GM12878 (cell line): Measurements from ENCODE around the gene NOTCH1. TPM values are rescaled to one million over a fixed set of nuclear protein-coding genes. Genes with fewer than 3 reads are reported as not detected.

Experiments used
- ATAC-seq: fragments of 200-7000 bp; cut with Tn5 transposase; 3 replicates; pipeline ENCODE4 v1.9.1; 2020; ENCODE audit warnings: mild to moderate bottlenecking, moderate library complexity
- BruUV-seq: library from RNA; stranded (reverse); fragments of 400-500 nt; replicated peaks from 2 replicates; lab custom pipeline; 2021; lab: Mats Ljungman, UMichigan
- CTCF ChIA-PET: fragments of 300-600 bp; sonication (Branson Sonifier 250); formaldehyde crosslinking; extraction: SDS; loops from one replicate; lab custom pipeline; 2021; ENCODE audit warnings: inconsistent platforms; lab: Yijun Ruan, JAX
- POLR2A ChIA-PET: fragments of 350-600 bp; formaldehyde crosslinking; extraction: SDS; loops from one replicate; lab custom pipeline; 2021; ENCODE audit warnings: inconsistent platforms; lab: Charles Lee
- RAD21 ChIA-PET: fragments of 300-600 bp; sonication (Branson Sonifier 250); formaldehyde crosslinking; loops from one replicate; lab custom pipeline; 2023; ENCODE audit warnings: antibody characterized with exemption; ENCODE audit not compliant: unreplicated experiment; lab: Charles Lee
- SMC1A ChIA-PET: fragments of 300-600 bp; sonication (Branson Sonifier 250); formaldehyde crosslinking; loops from one replicate; lab custom pipeline; 2023; ENCODE audit not compliant: unreplicated experiment, uncharacterized antibody; lab: Charles Lee
- DNase-seq: peaks from one replicate; pipeline ENCODE4 v3.0.0-alpha.2; 2011; ENCODE audit warnings: low read depth, low spot score
- FAIRE-seq: peaks from 3 replicates; lab custom pipeline; 2011; peaks lifted over from hg19 to GRCh38; lab: Jason Lieb, UNC
- H2AFZ ChIP-seq: 2 replicates; pipeline ENCODE4 v1.6.0; 2011; ENCODE audit warnings: low read depth, low read length, control low read depth; ENCODE audit not compliant: control insufficient read depth
- H3K27ac ChIP-seq: 2 replicates; pipeline ENCODE4 v1.5.1; 2011; ENCODE audit warnings: control low read depth; ENCODE audit not compliant: control insufficient read depth, insufficient read depth
- H3K27me3 ChIP-seq, 2 experiments: replicated peaks in 1 of 2; 2 replicates each; pipeline versions ENCODE4 v1.6.0 to v1.6.1; 2011; ENCODE audit warnings: low read length in 1 of 2; ENCODE audit not compliant: control insufficient read depth in 2 of 2, insufficient read depth in 2 of 2
- H3K36me3 ChIP-seq, 2 experiments: 2 replicates each; pipeline ENCODE4 v1.5.1; 2011; ENCODE audit warnings: low read length in 1 of 2; ENCODE audit not compliant: control insufficient read depth in 2 of 2, insufficient read depth in 2 of 2
- H3K4me1 ChIP-seq: 2 replicates; pipeline ENCODE4 v1.6.1; 2011; ENCODE audit warnings: mild to moderate bottlenecking, low read length, moderate library complexity, mixed read lengths; ENCODE audit not compliant: control insufficient read depth, insufficient read depth
- H3K4me2 ChIP-seq: 2 replicates; pipeline ENCODE4 v1.6.0; 2011; ENCODE audit warnings: control low read depth; ENCODE audit not compliant: control insufficient read depth, insufficient read depth
- H3K4me3 ChIP-seq: fragments of 200-600 bp; sonication (generic); 2 replicates; pipeline ENCODE4 v1.5.1; 2016
- H3K79me2 ChIP-seq: 2 replicates; pipeline ENCODE4 v1.6.0; 2011; ENCODE audit warnings: low read length; ENCODE audit not compliant: control insufficient read depth, insufficient read depth
- H3K9ac ChIP-seq: 2 replicates; pipeline ENCODE4 v1.8.0; 2011; ENCODE audit warnings: low read length, control low read depth, mixed read lengths; ENCODE audit not compliant: control insufficient read depth, insufficient read depth
- H3K9me3 ChIP-seq: replicated peaks from 3 replicates; pipeline ENCODE4 v1.5.1; 2011; ENCODE audit warnings: mild to moderate bottlenecking, low read length; ENCODE audit not compliant: control insufficient read depth, insufficient read depth
- H4K20me1 ChIP-seq: 2 replicates; pipeline ENCODE4 v1.6.0; 2011; ENCODE audit not compliant: control insufficient read depth, insufficient read depth
- BACH1 ChIP-seq: fragments of 450-650 bp; IDR thresholded peaks from 2 replicates; pipeline ENCODE4 v1.6.1; 2017; ENCODE audit warnings: mild to moderate bottlenecking, borderline replicate concordance
- BHLHE40 ChIP-seq, 2 experiments: fragments of 450-650 bp in 1 of 2; IDR thresholded peaks; 2 replicates each; pipeline ENCODE4 v1.6.1; 2011 to 2017; ENCODE audit warnings: low read depth in 2 of 2, borderline replicate concordance in 1 of 2, improper control_type of control experiment in 1 of 2, low read length in 1 of 2, mild to moderate bottlenecking in 1 of 2
- CBX3 ChIP-seq: fragments of 200-600 bp; sonication (generic); IDR thresholded peaks from 2 replicates; pipeline ENCODE4 v1.6.1; 2016; ENCODE audit warnings: low read depth, borderline replicate concordance
- ESRRA ChIP-seq: IDR thresholded peaks from 2 replicates; pipeline ENCODE4 v1.6.1; 2012; ENCODE audit warnings: mild to moderate bottlenecking, low read length, improper control_type of control experiment
- FOS ChIP-seq: IDR thresholded peaks from 3 replicates; pipeline ENCODE4 v1.6.1; 2011; ENCODE audit warnings: borderline replicate concordance; ENCODE audit not compliant: insufficient read length; ENCODE audit errors: extremely low read depth
- FOXM1 ChIP-seq: IDR thresholded peaks from 2 replicates; pipeline ENCODE4 v1.6.1; 2012; ENCODE audit warnings: low read depth, mild to moderate bottlenecking, inconsistent platforms, low read length, moderate library complexity
- HCFC1 ChIP-seq: fragments of 150-350 bp; IDR thresholded peaks from 2 replicates; pipeline ENCODE4 v1.6.1; 2014; ENCODE audit warnings: low read length
- HDAC2 ChIP-seq: fragments of 200-600 bp; sonication (generic); IDR thresholded peaks from 2 replicates; pipeline ENCODE4 v1.6.1; 2017
- HDAC6 ChIP-seq: fragments of 200-600 bp; sonication (generic); IDR thresholded peaks from one replicate; pipeline ENCODE4 v1.8.0; 2017; ENCODE audit warnings: antibody characterized with exemption; ENCODE audit not compliant: unreplicated experiment
- IKZF2 ChIP-seq, 2 experiments: fragments of 450-650 bp; IDR thresholded peaks; 2 replicates each; pipeline ENCODE4 v1.6.1; 2017; ENCODE audit warnings: mild to moderate bottlenecking in 2 of 2, moderate library complexity in 2 of 2
- KDM1A ChIP-seq: fragments of 200-600 bp; sonication (generic); IDR thresholded peaks from 2 replicates; pipeline ENCODE4 v1.6.1; 2016; ENCODE audit warnings: borderline replicate concordance
- MXI1 ChIP-seq: fragments of 150-350 bp; IDR thresholded peaks from 2 replicates; pipeline ENCODE4 v1.6.1; 2011; ENCODE audit warnings: low read depth, mild to moderate bottlenecking, inconsistent platforms, low read length, improper control_type of control experiment
- RAD21 ChIP-seq: IDR thresholded peaks from 2 replicates; pipeline ENCODE4 v1.6.1; 2011; ENCODE audit warnings: mild to moderate bottlenecking, low read depth, low read length, moderate library complexity; ENCODE audit not compliant: insufficient read depth
- SMAD1 ChIP-seq: fragments of 450-650 bp; IDR thresholded peaks from 2 replicates; pipeline ENCODE4 v1.6.1; 2018; ENCODE audit warnings: mild to moderate bottlenecking, low read depth; ENCODE audit not compliant: partially characterized antibody
- TCF3 ChIP-seq: IDR thresholded peaks from 2 replicates; pipeline ENCODE4 v1.6.1; 2012; ENCODE audit warnings: low read depth, mild to moderate bottlenecking, low read length, borderline replicate concordance; ENCODE audit not compliant: insufficient read depth
- WGBS: methylation state at CpG from one replicate; pipeline ENCODE4 v1.1.6; 2016; ENCODE audit warnings: low lambda C conversion rate; ENCODE audit not compliant: insufficient replicate concordance, insufficient coverage; ENCODE audit errors: missing lambda C conversion rate; 5-methylcytosine and 5-hydroxymethylcytosine counted together
- in situ Hi-C: fragments of 300-500 bp; cut with MboI; formaldehyde crosslinking; loops from 9 replicates; pipeline ENCODE4 v1.14.3; 2018; ENCODE audit warnings: mixed read lengths
- intact Hi-C: fragments of 100-400 bp; cut with micrococcal nuclease; formaldehyde crosslinking; loops from one replicate; pipeline ENCODE4 v1.14.2; 2022; ENCODE audit not compliant: unreplicated experiment
- polyA plus RNA-seq, 11 experiments: library from polyadenylated mRNA; depleted of rRNA in 4 of 11; unstranded in 6 of 11; stranded (reverse) in 5 of 11; fragments of >200 nt; fragmentation: Nextera tagmentation in 4 of 11; fragmentation: Illumina TruSeq in 1 of 11; extraction: Ambion mirVana in 4 of 11; extraction: Trizol in 1 of 11; gene quantifications; 1 replicate in 1 of 11; 2 replicates in 10 of 11; pipeline versions ENCODE4 v1.2.1 to v1.2.3, GENCODE V29; 2011 to 2016; ENCODE audit warnings: inconsistent platforms in 2 of 11, missing spikeins in 2 of 11, low read depth in 1 of 11
- total RNA-seq, 4 experiments: library from RNA; depleted of rRNA in 3 of 4; stranded (reverse); fragments of >200 nt in 3 of 4; fragmentation: Illumina TruSeq in 1 of 4; extraction: Trizol in 1 of 4; gene quantifications; 2 replicates each; pipeline versions ENCODE4 v1.2.1 to v1.2.3, GENCODE V29; 2013 to 2021

The NOTCH1 gene
- total and polyA plus RNA-seq, 10 of the 15 experiments (the other 5 are each of a cell fraction or from before 2014, with no cell fraction given) = 0.02 to 40.0 (median 3.7) TPM

DNA sequence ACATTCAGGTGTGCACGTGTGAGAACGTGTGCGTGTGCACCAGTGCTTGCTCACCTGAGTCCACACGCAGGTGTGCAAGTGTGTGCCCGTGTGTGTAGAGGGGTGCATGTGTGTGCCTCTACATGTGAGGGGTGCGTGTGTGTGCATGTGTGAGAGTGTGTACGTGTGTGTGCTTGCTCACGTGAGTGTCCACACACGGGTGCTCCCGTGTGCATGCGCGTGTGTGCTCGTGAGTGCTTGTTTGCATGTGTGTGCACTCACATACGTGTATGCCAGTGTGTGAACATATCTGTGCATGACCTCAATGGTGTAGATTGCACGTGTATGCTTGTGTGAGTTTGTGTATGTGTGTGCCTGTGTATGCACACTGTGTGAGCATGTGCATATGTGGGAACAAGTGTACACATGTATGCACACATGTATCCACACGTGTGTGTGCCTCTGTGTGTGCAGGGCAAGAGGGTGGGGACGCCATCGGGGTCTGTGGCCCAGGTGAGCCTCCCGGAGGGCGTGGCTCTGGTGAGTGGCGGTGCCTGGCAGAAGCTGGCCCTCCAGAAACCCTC lies 40.6 kb upstream of the NOTCH1 start:
- Histone ChIP-seq H3K79me2 (no peaks in the 10 kb centered on the region), H3K4me3 (no peak overlapping the region), H3K4me1 (peaks cover 14% of the 10 kb centered on the region), H2AFZ (no peak overlapping the region), H4K20me1 (no peaks in the 10 kb centered on the region), H3K27ac (no peak overlapping the region), H3K36me3 (no peaks in the 10 kb centered on the region), H3K9ac (no peak overlapping the region), H3K9me3 (no peaks in the 10 kb centered on the region; the same call in 2 of the 3 replicates), H3K4me2 (no peak overlapping the region), H3K27me3 (no peaks in the 10 kb centered on the region; a peak in 1 of 4 replicates)
- SMC1A ChIA-PET = no interaction called here
- 36% methylated on average over 21 of the region's 21 CpGs for whole genome bisulfite sequencing
- FAIRE-seq (no peak), ATAC-seq (no peak), DNase-seq (no peak)
- TF ChIP-seq FOS = no peak
- TF ChIP-seq FOXM1 = no peak
- TF ChIP-seq HDAC6 = no peak
- TF ChIP-seq RAD21 = no peak
- no peak for TF ChIP-seq CBX3
- peak; percentile 13 to 58; a peak in 2 of 4 replicates for TF ChIP-seq BHLHE40 (IDR thresholded peaks at IDR 0.05; ENCODE audit: borderline replicate concordance in 1 of 2, low read depth in 2 of 2, low read length in 1 of 2)
- TF ChIP-seq KDM1A = no peak
- no peak for TF ChIP-seq SMAD1
- TF ChIP-seq TCF3 = 0 out of 2 replicates have a peak, but pooled peaks have one; percentile 46
- TF ChIP-seq ESRRA = no peak
- no peak for TF ChIP-seq HDAC2
- no peak for TF ChIP-seq HCFC1
- TF ChIP-seq MXI1 = no peak
- TF ChIP-seq IKZF2 (IDR thresholded peaks at IDR 0.05) = no peak
- no peak for TF ChIP-seq BACH1
- intact Hi-C loops = no loop called here
- in situ Hi-C loops = no loop called here
- RAD21 ChIA-PET = no interaction called here
- no TSS peak for BruUV-seq
- POLR2A ChIA-PET = no interaction called here
- CTCF ChIA-PET = interaction anchor here (0.7 kb wide), 1 partner anchor 39 kb away, joined by 4 read pairs; no protein-coding TSS in a partner anchor
